Fibroblast of pulmonary artery (primary cell): ENCODE data around the gene PSAP.

ENCODE experiments used
- DNase-seq: peaks from one replicate; pipeline ENCODE4 v3.0.0-alpha.2; 2010; ENCODE audit warnings: low read depth
- H3K4me3 ChIP-seq: replicated peaks from 2 replicates; pipeline ENCODE4 v1.5.1; 2011; ENCODE audit warnings: low read depth, mild to moderate bottlenecking, control low read depth, low read length, moderate library complexity
- CTCF ChIP-seq: IDR thresholded peaks from 2 replicates; pipeline ENCODE4 v1.5.1; 2011; ENCODE audit warnings: mild to moderate bottlenecking, control low read depth, low read length, inconsistent platforms; ENCODE audit errors: missing control alignments

PSAP gene

GRCh38 chr10:71772832-71773220 is 78.2 kb downstream of the PSAP start:
- TF ChIP-seq CTCF: no peak
- peak overlapping the region; percentile 53 for H3K4me3 ChIP-seq
- DNase-seq: no peak

GRCh38 chr10:71771821-71772617 is 79.0 kb downstream of the PSAP start:
- DNase-seq: peak; percentile 78
- TF ChIP-seq CTCF: no peak
- no peak overlapping the region for H3K4me3 ChIP-seq

GRCh38 chr10:71771204-71771603 is 79.8 kb downstream of the PSAP start:
- no peak overlapping the region for H3K4me3 ChIP-seq
- no peak for TF ChIP-seq CTCF
- DNase-seq: no peak

- no peak for TF ChIP-seq CTCF
- no peak overlapping the region for H3K4me3 ChIP-seq
- no peak for DNase-seq
These were observed 80.3 kb downstream of the PSAP start for GRCh38 chr10:71770789-71771188.

GRCh38 chr10:71770255-71770654 is 80.8 kb downstream of the PSAP start:
- no peak for TF ChIP-seq CTCF
- H3K4me3 ChIP-seq: no peak overlapping the region
- peak; percentile 27 for DNase-seq

GRCh38 chr10:71769279-71769823 is 81.7 kb downstream of the PSAP start:
- no peak for TF ChIP-seq CTCF
- H3K4me3 ChIP-seq: peak overlapping the region; percentile 10
- DNase-seq: peak; percentile 19
